Smooth muscle cell (in vitro differentiated cells): ENCODE data around the gene MLLT3. TPM values are rescaled to one million over a fixed set of nuclear protein-coding genes. Genes with fewer than 3 reads are reported as not detected.

Experiments
- DNase-seq: peaks from one replicate; lab custom pipeline; 2025; ENCODE audit not compliant: unreplicated experiment; lab: John Stamatoyannopoulos, UW
- H2AFZ ChIP-seq: fragments of 200-600 bp; sonication (generic); 2 replicates; pipeline ENCODE4 v1.6.0; 2016; ENCODE audit warnings: antibody characterized with exemption, low read depth, mild to moderate bottlenecking
- H3F3A ChIP-seq: fragments of 200-600 bp; sonication (generic); 2 replicates; pipeline ENCODE4 v1.6.0; 2017; ENCODE audit warnings: antibody characterized with exemption, low read depth
- H3K27ac ChIP-seq: fragments of 200-600 bp; sonication (generic); 2 replicates; pipeline ENCODE4 v1.5.1; 2016; ENCODE audit warnings: low read depth, mild to moderate bottlenecking
- H3K27me3 ChIP-seq: fragments of 200-600 bp; sonication (generic); 2 replicates; pipeline ENCODE4 v1.6.1; 2016; ENCODE audit warnings: low read depth, mild to moderate bottlenecking
- H3K36me3 ChIP-seq: fragments of 200-600 bp; sonication (generic); 2 replicates; pipeline ENCODE4 v1.5.1; 2016; ENCODE audit warnings: low read depth
- H3K4me1 ChIP-seq: fragments of 200-600 bp; sonication (generic); 2 replicates; pipeline ENCODE4 v1.5.1; 2016; ENCODE audit warnings: low read depth
- H3K4me2 ChIP-seq: fragments of 200-600 bp; sonication (generic); 2 replicates; pipeline ENCODE4 v1.6.0; 2016; ENCODE audit warnings: mild to moderate bottlenecking
- H3K4me3 ChIP-seq: fragments of 200-600 bp; sonication (generic); 2 replicates; pipeline ENCODE4 v1.5.1; 2016; ENCODE audit warnings: mild to moderate bottlenecking
- H3K79me2 ChIP-seq: fragments of 200-600 bp; sonication (generic); 2 replicates; pipeline ENCODE4 v1.6.0; 2016; ENCODE audit warnings: low read depth, mild to moderate bottlenecking
- H3K9ac ChIP-seq: fragments of 200-600 bp; sonication (generic); 2 replicates; pipeline ENCODE4 v1.6.0; 2016; ENCODE audit warnings: low read depth
- H3K9me3 ChIP-seq: fragments of 200-600 bp; sonication (generic); replicated peaks from 2 replicates; pipeline ENCODE4 v1.5.1; 2016; ENCODE audit warnings: low read depth
- H4K20me1 ChIP-seq: fragments of 200-600 bp; sonication (generic); 2 replicates; pipeline ENCODE4 v1.6.0; 2016; ENCODE audit warnings: low read depth
- CTCF ChIP-seq: fragments of 200-600 bp; sonication (generic); IDR thresholded peaks from 2 replicates; pipeline ENCODE4 v1.5.1; 2017; ENCODE audit warnings: borderline replicate concordance, mild to moderate bottlenecking, antibody characterized with exemption; ENCODE audit not compliant: insufficient read depth, poor library complexity, severe bottlenecking
- WGBS: methylation state at CpG from one replicate; pipeline ENCODE4 v1.1.7; 2016; ENCODE audit warnings: low lambda C conversion rate; 5-methylcytosine and 5-hydroxymethylcytosine counted together
- polyA plus RNA-seq: library from polyadenylated mRNA; unstranded; fragments of >200 nt; fragmentation: Nextera tagmentation; extraction: Ambion mirVana; gene quantifications from 2 replicates; pipeline ENCODE4 v1.2.1, GENCODE V29; 2016
- total RNA-seq: library from RNA; depleted of rRNA; stranded (reverse); fragments of >200 nt; gene quantifications from 2 replicates; pipeline ENCODE4 v1.2.3, GENCODE V29; 2014

Gene MLLT3
- total and polyA plus RNA-seq, 2 experiments from 2014 or later, result 21.9 to 29.9 TPM

- Histone ChIP-seq H3F3A (no peaks in the 10 kb centered on the region), H2AFZ (no peak overlapping the region), H3K79me2 (peaks cover 85% of the 10 kb centered on the region), H3K9ac (no peak overlapping the region), H3K4me3 (no peak overlapping the region), H3K9me3 (no peaks in the 10 kb centered on the region), H3K4me1 (peaks cover 19% of the 10 kb centered on the region), H3K36me3 (no peaks in the 10 kb centered on the region), H4K20me1 (peaks cover 57% of the 10 kb centered on the region), H3K4me2 (no peak overlapping the region), H3K27me3 (no peaks in the 10 kb centered on the region), H3K27ac (no peak overlapping the region)
- no peak for DNase-seq
- no peak for TF ChIP-seq CTCF
- WGBS, result 65% methylated on average over 2 of the region's 2 CpGs
Measured at GRCh38 chr9:20476912-20477521, 145.3 kb downstream of the MLLT3 start.

- Histone ChIP-seq H3F3A (no peaks in the 10 kb centered on the region), H4K20me1 (peaks cover 59% of the 10 kb centered on the region), H3K79me2 (peaks cover 88% of the 10 kb centered on the region), H3K27me3 (no peaks in the 10 kb centered on the region), H3K4me1 (peaks cover 21% of the 10 kb centered on the region), H3K4me3 (no peak overlapping the region), H3K4me2 (no peak overlapping the region), H2AFZ (no peak overlapping the region), H3K9me3 (no peaks in the 10 kb centered on the region), H3K36me3 (no peaks in the 10 kb centered on the region), H3K27ac (no peak overlapping the region), H3K9ac (no peak overlapping the region)
- TF ChIP-seq CTCF, result no peak
- no peak for DNase-seq
- WGBS, result 91% methylated on average over 5 of the region's 5 CpGs
Measured at GRCh38 chr9:20474496-20474895, 147.8 kb downstream of the MLLT3 start.

GRCh38 chr9:20473515-20474013, 148.7 kb downstream of the MLLT3 start:
- H3K27me3 ChIP-seq, result no peaks in the 10 kb centered on the region
- no peak for TF ChIP-seq CTCF
- no peaks in the 10 kb centered on the region for H3F3A ChIP-seq
- H3K4me2 ChIP-seq, result peak overlapping the region; percentile 26
- H4K20me1 ChIP-seq, result peaks cover 65% of the 10 kb centered on the region
- DNase-seq, result no peak
- H3K9ac ChIP-seq, result no peak overlapping the region
- H2AFZ ChIP-seq, result no peak overlapping the region
- no peak overlapping the region for H3K4me3 ChIP-seq
- H3K27ac ChIP-seq, result no peak overlapping the region
- H3K9me3 ChIP-seq, result no peaks in the 10 kb centered on the region
- H3K79me2 ChIP-seq, result peaks cover 91% of the 10 kb centered on the region
- H3K36me3 ChIP-seq, result no peaks in the 10 kb centered on the region
- H3K4me1 ChIP-seq, result peaks cover 25% of the 10 kb centered on the region

- no peak overlapping the region for H3K9ac ChIP-seq
- H3K36me3 ChIP-seq, result no peaks in the 10 kb centered on the region
- H3K4me3 ChIP-seq, result no peak overlapping the region
- H3F3A ChIP-seq, result no peaks in the 10 kb centered on the region
- WGBS, result 98% methylated on average over 2 of the region's 2 CpGs
- H3K4me2 ChIP-seq, result no peak overlapping the region
- H3K79me2 ChIP-seq, result peaks cover 88% of the 10 kb centered on the region
- H3K9me3 ChIP-seq, result no peaks in the 10 kb centered on the region
- H4K20me1 ChIP-seq, result peaks cover 55% of the 10 kb centered on the region
- H2AFZ ChIP-seq, result no peak overlapping the region
- no peak for TF ChIP-seq CTCF
- H3K4me1 ChIP-seq, result peaks cover 18% of the 10 kb centered on the region
- no peaks in the 10 kb centered on the region for H3K27me3 ChIP-seq
- H3K27ac ChIP-seq, result no peak overlapping the region
- DNase-seq, result no peak
Measured at GRCh38 chr9:20472342-20473045, 149.8 kb downstream of the MLLT3 start.
